Activated CD4-positive, alpha-beta T cell treated with anti-CD3 and anti-CD28 coated beads, Interleukin-2, amount 10 ng/mL, durations not matched to agents 7 days and 5 days (primary cell): Measurements from ENCODE around the gene ZNF385B. TPM values are rescaled to one million over a fixed set of nuclear protein-coding genes. Genes with fewer than 3 reads are reported as not detected.

Source experiments
- CTCF ChIA-PET: fragments of 350-600 bp; sonication (Branson Sonifier 250); formaldehyde crosslinking; loops from one replicate; lab custom pipeline; 2021; ENCODE audit warnings: antibody characterized with exemption; lab: Charles Lee
- POLR2A ChIA-PET: fragments of 350-600 bp; sonication (Branson Sonifier 250); formaldehyde crosslinking; loops from one replicate; lab custom pipeline; 2021; ENCODE audit warnings: antibody characterized with exemption; lab: Charles Lee
- DNase-seq: peaks from one replicate; pipeline ENCODE4 v3.0.0-alpha.2; 2020
- H3K27ac Mint-ChIP-seq: one replicate; pipeline ENCODE4 v1.8.0; 2021; ENCODE audit warnings: mild to moderate bottlenecking, moderate library complexity, mixed read lengths
- H3K27me3 Mint-ChIP-seq: one replicate; pipeline ENCODE4 v1.8.0; 2021; ENCODE audit warnings: mixed read lengths
- H3K36me3 Mint-ChIP-seq: one replicate; pipeline ENCODE4 v1.8.0; 2021; ENCODE audit warnings: low read depth, mixed read lengths
- H3K4me1 Mint-ChIP-seq: one replicate; pipeline ENCODE4 v1.8.0; 2021; ENCODE audit warnings: mixed read lengths
- H3K4me3 Mint-ChIP-seq: one replicate; pipeline ENCODE4 v1.8.0; 2021; ENCODE audit warnings: mild to moderate bottlenecking, moderate library complexity, mixed read lengths
- H3K9me3 Mint-ChIP-seq: one replicate; pipeline ENCODE4 v1.8.0; 2021; ENCODE audit warnings: mixed read lengths
- total RNA-seq, 2 experiments: library from RNA; stranded (reverse); gene quantifications; one replicate each; pipeline ENCODE4 v1.2.3, GENCODE V29; 2021

The ZNF385B gene
- total RNA-seq, 2 experiments from 2014 or later, result not detected

DNA sequence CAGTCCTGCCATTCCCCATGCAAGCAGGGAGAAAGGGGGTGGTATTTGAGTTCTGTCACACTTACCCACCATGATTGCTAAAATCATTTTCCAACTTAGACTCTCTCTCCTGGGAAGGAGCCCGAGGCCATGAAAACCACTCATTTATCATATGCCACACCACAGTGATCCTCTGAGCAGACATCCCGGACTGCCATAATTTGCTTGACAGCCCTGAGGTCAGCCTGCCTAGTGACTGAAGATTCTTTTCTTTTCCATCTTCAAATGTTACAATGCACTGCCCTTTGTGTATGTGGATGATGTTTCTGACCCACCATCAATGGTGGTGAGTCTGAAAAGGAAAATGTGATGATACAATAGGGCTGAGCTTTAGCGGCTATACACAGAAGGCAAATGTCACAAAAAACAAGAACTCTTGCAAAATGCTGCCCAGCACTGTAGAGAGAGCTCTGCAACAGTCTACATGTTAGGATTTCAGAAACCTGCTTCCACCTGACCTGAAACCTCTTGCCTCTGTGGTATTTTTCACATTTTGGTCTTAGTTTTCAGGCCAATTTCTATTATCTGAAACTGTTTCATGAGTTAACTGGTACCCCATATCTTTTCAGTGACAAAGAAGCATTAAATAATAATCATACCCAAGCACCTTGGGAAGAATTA, 272.8 kb downstream of the ZNF385B start:
- no peaks in the 10 kb centered on the region for H3K36me3 Mint-ChIP-seq
- H3K9me3 Mint-ChIP-seq, result no peaks in the 10 kb centered on the region
- no peaks in the 10 kb centered on the region for H3K4me1 Mint-ChIP-seq
- no peak overlapping the region for H3K27ac Mint-ChIP-seq
- ChIA-PET POLR2A (no interaction called here), CTCF (no interaction called here)
- H3K27me3 Mint-ChIP-seq, result no peaks in the 10 kb centered on the region
- DNase-seq, result no peak
- no peak overlapping the region for H3K4me3 Mint-ChIP-seq

GRCh38 chr2:179584760-179585159, 276.7 kb downstream of the ZNF385B start:
- ChIA-PET POLR2A (no interaction called here), CTCF (no interaction called here)
- no peaks in the 10 kb centered on the region for H3K36me3 Mint-ChIP-seq
- H3K27ac Mint-ChIP-seq, result no peak overlapping the region
- H3K9me3 Mint-ChIP-seq, result no peaks in the 10 kb centered on the region
- H3K4me1 Mint-ChIP-seq, result no peaks in the 10 kb centered on the region
- DNase-seq, result no peak
- no peaks in the 10 kb centered on the region for H3K27me3 Mint-ChIP-seq
- H3K4me3 Mint-ChIP-seq, result no peak overlapping the region

- ChIA-PET CTCF (no interaction called here), POLR2A (no interaction called here)
- no peaks in the 10 kb centered on the region for H3K27me3 Mint-ChIP-seq
- DNase-seq, result no peak
- no peak overlapping the region for H3K4me3 Mint-ChIP-seq
- H3K9me3 Mint-ChIP-seq, result no peaks in the 10 kb centered on the region
- H3K36me3 Mint-ChIP-seq, result no peaks in the 10 kb centered on the region
- H3K4me1 Mint-ChIP-seq, result no peaks in the 10 kb centered on the region
- H3K27ac Mint-ChIP-seq, result no peak overlapping the region
These were observed 279.8 kb downstream of the ZNF385B start for GRCh38 chr2:179581605-179582004.

- no peaks in the 10 kb centered on the region for H3K27me3 Mint-ChIP-seq
- H3K4me1 Mint-ChIP-seq, result no peaks in the 10 kb centered on the region
- no peaks in the 10 kb centered on the region for H3K9me3 Mint-ChIP-seq
- POLR2A ChIA-PET, result no interaction called here
- H3K27ac Mint-ChIP-seq, result no peak overlapping the region
- CTCF ChIA-PET, result no interaction called here
- H3K4me3 Mint-ChIP-seq, result no peak overlapping the region
- H3K36me3 Mint-ChIP-seq, result no peaks in the 10 kb centered on the region
- no peak for DNase-seq
These were observed 280.9 kb downstream of the ZNF385B start for GRCh38 chr2:179580378-179581146.

- no peak for DNase-seq
- no peaks in the 10 kb centered on the region for H3K27me3 Mint-ChIP-seq
- no peak overlapping the region for H3K4me3 Mint-ChIP-seq
- H3K4me1 Mint-ChIP-seq, result no peaks in the 10 kb centered on the region
- H3K27ac Mint-ChIP-seq, result no peak overlapping the region
- POLR2A ChIA-PET, result no interaction called here
- CTCF ChIA-PET, result no interaction called here
- no peaks in the 10 kb centered on the region for H3K9me3 Mint-ChIP-seq
- H3K36me3 Mint-ChIP-seq, result no peaks in the 10 kb centered on the region
These were observed 281.6 kb downstream of the ZNF385B start for GRCh38 chr2:179579800-179580199.

DNA sequence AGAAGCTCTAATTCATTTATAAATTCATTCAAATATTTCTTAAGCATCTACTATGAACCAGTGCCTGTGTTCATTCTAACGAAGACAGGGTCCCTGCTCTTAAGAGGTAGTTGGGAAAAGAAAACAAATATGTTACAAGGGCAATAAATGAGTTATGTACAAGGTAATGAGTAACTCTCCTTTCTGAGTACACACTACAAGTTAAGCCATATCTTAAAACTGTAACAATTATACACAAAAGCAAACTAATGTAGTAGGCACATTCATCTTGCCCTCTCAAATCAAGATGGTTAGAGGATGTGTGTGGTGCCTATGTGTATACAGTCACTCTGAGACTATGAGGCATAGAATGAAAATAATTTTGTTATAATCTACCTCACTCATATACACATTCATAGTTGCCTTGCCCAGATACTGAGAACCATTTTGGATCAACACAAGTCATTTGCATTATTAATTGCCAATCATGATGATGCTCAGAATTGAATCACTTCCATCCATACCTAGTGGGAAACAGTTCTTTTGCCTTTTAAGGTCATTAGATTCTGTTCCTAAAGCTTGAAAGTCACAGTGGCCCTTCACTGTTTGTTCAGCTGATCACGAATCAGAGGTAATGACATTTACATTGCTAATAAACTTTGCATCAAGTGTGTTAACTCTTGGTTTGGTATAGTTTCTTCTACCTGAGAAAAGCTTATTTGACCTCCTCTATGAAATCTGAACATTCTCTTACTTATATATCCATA, 283.1 kb downstream of the ZNF385B start:
- no peak overlapping the region for H3K27ac Mint-ChIP-seq
- H3K27me3 Mint-ChIP-seq, result no peaks in the 10 kb centered on the region
- no peaks in the 10 kb centered on the region for H3K36me3 Mint-ChIP-seq
- DNase-seq, result no peak
- no peak overlapping the region for H3K4me3 Mint-ChIP-seq
- no peaks in the 10 kb centered on the region for H3K4me1 Mint-ChIP-seq
- POLR2A ChIA-PET, result no interaction called here
- CTCF ChIA-PET, result interaction anchor here (0.6 kb wide), 1 partner anchor 878 kb away, joined by 4 read pairs; no protein-coding TSS in a partner anchor
- H3K9me3 Mint-ChIP-seq, result no peaks in the 10 kb centered on the region

DNA sequence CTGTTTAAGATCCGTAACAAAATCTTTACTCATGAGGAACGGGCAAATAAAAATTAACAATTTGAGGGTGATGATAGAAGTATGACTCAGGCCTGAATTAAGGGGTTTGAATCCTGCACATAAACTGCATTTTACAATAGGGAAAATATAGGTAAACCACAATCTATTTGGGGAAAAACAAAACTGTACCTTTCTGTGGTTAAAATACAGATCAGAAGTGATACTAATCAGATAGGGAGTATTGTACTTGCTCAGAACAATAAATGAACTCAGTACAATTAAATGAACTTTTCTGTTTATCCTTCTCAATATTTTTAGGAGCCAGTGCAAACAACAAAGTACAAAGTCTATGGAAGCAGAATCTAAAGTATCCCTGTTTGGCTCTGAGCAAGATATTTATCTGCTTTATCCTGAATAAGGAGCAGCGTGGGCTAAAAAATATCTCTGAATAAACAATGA, 287.3 kb downstream of the ZNF385B start:
- Mint-ChIP-seq H3K27me3 (no peaks in the 10 kb centered on the region), H3K36me3 (no peaks in the 10 kb centered on the region), H3K9me3 (no peaks in the 10 kb centered on the region), H3K27ac (no peak overlapping the region), H3K4me3 (no peak overlapping the region), H3K4me1 (no peaks in the 10 kb centered on the region)
- POLR2A ChIA-PET, result no interaction called here
- CTCF ChIA-PET, result no interaction called here
- no peak for DNase-seq

DNA sequence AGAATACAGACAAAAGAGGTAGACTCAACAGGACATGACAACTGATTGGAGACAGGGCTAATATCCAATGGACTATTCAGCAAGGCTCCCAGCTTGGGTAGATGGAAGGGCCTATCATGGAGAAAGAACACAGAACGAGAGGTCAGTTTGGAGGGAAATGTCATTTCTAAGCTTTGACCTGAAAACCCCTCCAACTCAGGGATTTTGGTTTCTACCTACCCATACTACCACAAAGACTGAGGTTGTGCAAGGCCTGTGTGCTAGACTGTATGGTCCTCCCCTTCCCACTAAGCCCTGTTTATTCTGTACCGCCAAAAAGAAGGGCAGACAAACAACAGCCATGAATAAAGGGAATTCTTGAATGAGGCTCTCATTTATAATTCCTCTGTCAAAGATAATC, 288.9 kb downstream of the ZNF385B start:
- H3K27me3 Mint-ChIP-seq, result no peaks in the 10 kb centered on the region

DNA sequence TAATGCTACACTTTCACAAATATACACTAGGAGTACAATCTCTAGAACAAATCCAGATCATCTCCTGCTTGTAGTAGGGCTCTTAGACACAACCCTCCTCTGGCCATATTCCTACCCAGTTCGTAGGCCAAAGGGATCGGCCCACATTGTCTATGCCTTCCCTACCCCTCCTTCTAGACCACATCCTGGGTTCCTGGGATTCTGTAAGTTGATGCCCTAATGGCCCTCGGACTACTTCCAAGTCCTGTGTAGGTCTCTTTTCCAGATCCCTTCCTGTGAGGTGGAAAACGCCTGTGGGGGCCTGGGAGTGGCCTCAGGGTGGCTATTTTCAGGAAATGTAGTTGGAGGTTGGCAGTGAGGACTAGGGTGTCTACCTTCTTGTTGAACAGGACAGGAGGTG, 289.7 kb downstream of the ZNF385B start:
- POLR2A ChIA-PET, result no interaction called here

More for the DNA sequence above, 288.9 kb downstream of the ZNF385B start:
- Mint-ChIP-seq H3K4me3 (no peak overlapping the region), H3K27ac (no peak overlapping the region), H3K9me3 (no peaks in the 10 kb centered on the region), H3K36me3 (no peaks in the 10 kb centered on the region), H3K4me1 (no peaks in the 10 kb centered on the region)
- ChIA-PET CTCF (no interaction called here), POLR2A (no interaction called here)
- no peak for DNase-seq

DNA sequence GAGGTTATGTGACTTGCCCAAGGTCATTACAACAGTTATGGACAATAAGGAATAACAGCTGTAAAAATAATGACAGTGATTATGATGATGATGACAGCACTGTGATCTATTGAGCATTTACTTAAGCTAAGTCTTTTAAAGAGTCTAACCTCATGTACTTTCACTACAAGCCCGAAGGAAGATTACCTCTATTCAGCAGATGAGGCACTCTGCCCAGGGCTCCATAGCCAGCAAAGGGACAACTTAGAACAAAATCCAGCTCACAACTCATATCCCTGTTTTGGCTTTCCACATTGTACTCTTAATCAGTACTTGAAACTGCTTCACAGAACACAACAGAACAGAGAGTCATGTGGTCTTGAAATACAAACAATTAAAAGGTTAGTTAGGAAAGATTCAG, 290.2 kb downstream of the ZNF385B start:
- Mint-ChIP-seq H3K27ac (no peak overlapping the region), H3K4me3 (no peak overlapping the region), H3K36me3 (no peaks in the 10 kb centered on the region), H3K9me3 (no peaks in the 10 kb centered on the region), H3K4me1 (no peaks in the 10 kb centered on the region), H3K27me3 (no peaks in the 10 kb centered on the region)
- CTCF ChIA-PET, result no interaction called here
- no peak for DNase-seq
- POLR2A ChIA-PET, result no interaction called here

More for the DNA sequence above, 289.7 kb downstream of the ZNF385B start:
- Mint-ChIP-seq H3K27ac (no peak overlapping the region), H3K36me3 (no peaks in the 10 kb centered on the region), H3K27me3 (no peaks in the 10 kb centered on the region), H3K4me3 (no peak overlapping the region), H3K4me1 (no peaks in the 10 kb centered on the region), H3K9me3 (no peaks in the 10 kb centered on the region)
- CTCF ChIA-PET, result no interaction called here
- DNase-seq, result no peak

DNA sequence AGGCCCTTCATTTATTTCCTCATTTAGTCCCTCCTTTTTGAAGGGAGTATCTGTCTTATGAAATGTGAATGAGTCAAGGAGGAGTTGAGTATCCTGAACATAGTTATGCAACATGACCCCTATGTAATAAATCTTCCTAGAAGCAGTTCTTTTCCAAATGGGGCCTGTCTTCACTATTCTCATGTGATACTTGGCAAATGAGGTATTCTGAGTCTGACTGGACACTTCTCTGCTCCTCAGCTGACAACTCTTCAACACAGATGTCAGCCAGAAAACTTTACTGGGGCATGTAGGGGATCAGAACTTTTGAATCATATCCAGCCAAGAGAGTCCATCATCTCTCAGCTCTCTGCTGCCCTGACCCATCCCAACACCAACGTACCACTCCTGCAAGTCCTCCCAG, 291.6 kb downstream of the ZNF385B start:
- Mint-ChIP-seq H3K4me1 (no peaks in the 10 kb centered on the region), H3K27me3 (no peaks in the 10 kb centered on the region), H3K36me3 (no peaks in the 10 kb centered on the region), H3K4me3 (no peak overlapping the region), H3K27ac (no peak overlapping the region), H3K9me3 (no peaks in the 10 kb centered on the region)
- ChIA-PET POLR2A (no interaction called here), CTCF (no interaction called here)
- no peak for DNase-seq

DNA sequence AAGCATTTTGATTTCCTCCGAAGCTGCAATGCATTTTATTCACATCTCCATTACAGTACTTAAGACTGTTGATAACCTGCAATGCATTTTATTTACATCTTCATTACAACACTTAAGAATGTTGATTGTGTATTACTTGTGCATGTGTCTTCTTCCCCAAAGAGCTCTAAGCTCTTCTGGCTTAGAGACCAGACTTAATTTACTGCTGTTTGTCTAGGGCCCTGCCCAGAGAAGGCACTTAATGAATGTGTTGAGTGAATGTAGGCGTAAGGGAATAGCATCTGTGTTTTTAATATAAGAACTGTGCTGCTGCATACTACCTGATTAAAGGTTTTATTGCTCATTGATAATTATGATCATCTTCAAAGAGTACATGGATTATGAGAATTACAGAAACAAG, 295.6 kb downstream of the ZNF385B start:
- ChIA-PET POLR2A (no interaction called here), CTCF (no interaction called here)
- Mint-ChIP-seq H3K4me3 (no peak overlapping the region), H3K9me3 (no peaks in the 10 kb centered on the region), H3K27ac (no peak overlapping the region), H3K27me3 (peaks cover 6% of the 10 kb centered on the region), H3K36me3 (no peaks in the 10 kb centered on the region), H3K4me1 (no peaks in the 10 kb centered on the region)
- DNase-seq, result no peak

DNA sequence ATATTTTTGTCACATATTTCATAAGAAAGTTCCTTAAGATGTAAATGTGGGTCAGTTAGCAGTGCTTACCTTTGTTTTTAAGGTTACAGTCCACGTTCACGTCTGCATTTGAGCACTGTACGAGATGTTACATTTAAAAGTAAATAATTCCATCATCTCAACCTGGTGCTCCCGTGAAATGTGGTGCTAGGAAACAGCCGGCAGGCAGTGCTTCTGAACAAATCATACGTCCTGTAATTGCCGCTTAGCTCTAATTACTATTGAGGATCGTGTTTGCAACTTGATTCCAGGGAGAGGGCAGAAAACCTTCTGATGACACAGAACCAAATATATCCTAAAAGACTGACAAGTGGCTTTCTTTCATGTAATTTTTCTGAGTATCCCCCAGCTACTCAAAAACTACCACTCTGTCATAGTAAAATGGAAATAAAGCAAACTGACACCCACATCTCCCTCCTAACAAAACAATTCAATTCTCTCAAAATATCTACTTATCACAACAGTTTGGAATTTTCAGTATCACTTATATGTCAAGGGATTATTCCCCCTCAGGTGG, 299.0 kb downstream of the ZNF385B start:
- H3K4me1 Mint-ChIP-seq, result no peaks in the 10 kb centered on the region
- H3K27me3 Mint-ChIP-seq, result peaks cover 6% of the 10 kb centered on the region
- no peak overlapping the region for H3K27ac Mint-ChIP-seq
- no peak overlapping the region for H3K4me3 Mint-ChIP-seq
- ChIA-PET POLR2A (no interaction called here), CTCF (no interaction called here)
- H3K9me3 Mint-ChIP-seq, result no peaks in the 10 kb centered on the region
- no peak for DNase-seq
- no peaks in the 10 kb centered on the region for H3K36me3 Mint-ChIP-seq
